Activated naive CD4-positive, alpha-beta T cell treated with anti-CD3 and anti-CD28 coated beads, Interleukin-2, amount 50 U/mL, for 24 hours (primary cell): Measurements from ENCODE around the gene LIN28B.

Source experiments
- H3K27ac Mint-ChIP-seq: one replicate; pipeline ENCODE4 v1.8.0; 2021; ENCODE audit warnings: mild to moderate bottlenecking, mixed read lengths
- H3K27me3 Mint-ChIP-seq: one replicate; pipeline ENCODE4 v1.8.0; 2021; ENCODE audit warnings: mixed read lengths
- H3K36me3 Mint-ChIP-seq: one replicate; pipeline ENCODE4 v1.8.0; 2021; ENCODE audit warnings: mixed read lengths
- H3K4me1 Mint-ChIP-seq: one replicate; pipeline ENCODE4 v1.8.0; 2021; ENCODE audit warnings: mixed read lengths
- H3K4me3 Mint-ChIP-seq: one replicate; pipeline ENCODE4 v1.8.0; 2021; ENCODE audit warnings: mild to moderate bottlenecking, mixed read lengths
- H3K9me3 Mint-ChIP-seq: one replicate; pipeline ENCODE4 v1.8.0; 2021; ENCODE audit warnings: mixed read lengths

Gene LIN28B

DNA sequence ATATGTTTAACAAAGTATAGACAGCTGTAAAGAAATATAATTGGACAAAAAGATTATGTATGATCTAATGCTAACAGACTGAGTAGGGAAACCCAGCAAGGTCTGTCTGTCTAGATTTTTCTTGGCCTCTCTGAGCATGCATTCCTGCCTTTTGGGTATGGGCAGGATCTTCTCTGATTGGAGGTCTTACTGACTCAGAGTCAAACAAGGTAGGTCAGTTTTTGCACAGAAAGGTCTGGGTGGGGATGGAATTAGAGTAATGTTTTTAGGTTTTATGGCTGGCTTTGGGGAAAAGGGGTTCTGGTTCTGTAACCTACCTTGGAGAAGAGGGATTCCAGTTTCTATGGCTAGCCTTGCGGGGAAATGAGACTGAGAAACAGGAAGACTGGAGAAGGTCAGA, 65.5 kb downstream of the LIN28B start:
- no peaks in the 10 kb centered on the region for H3K36me3 Mint-ChIP-seq
- no peak overlapping the region for H3K4me3 Mint-ChIP-seq
- no peaks in the 10 kb centered on the region for H3K9me3 Mint-ChIP-seq
- H3K27me3 Mint-ChIP-seq, result peaks cover 11% of the 10 kb centered on the region
- no peaks in the 10 kb centered on the region for H3K4me1 Mint-ChIP-seq
- no peak overlapping the region for H3K27ac Mint-ChIP-seq

- H3K4me1 Mint-ChIP-seq, result no peaks in the 10 kb centered on the region
- no peaks in the 10 kb centered on the region for H3K36me3 Mint-ChIP-seq
- H3K9me3 Mint-ChIP-seq, result no peaks in the 10 kb centered on the region
- no peak overlapping the region for H3K4me3 Mint-ChIP-seq
- no peak overlapping the region for H3K27ac Mint-ChIP-seq
- peaks cover 11% of the 10 kb centered on the region for H3K27me3 Mint-ChIP-seq
Observed at GRCh38 chr6:105024803-105025202, 67.9 kb downstream of the LIN28B start.

GRCh38 chr6:105028898-105029297, 72.0 kb downstream of the LIN28B start:
- Mint-ChIP-seq H3K4me3 (no peak overlapping the region), H3K36me3 (no peaks in the 10 kb centered on the region), H3K4me1 (no peaks in the 10 kb centered on the region), H3K9me3 (no peaks in the 10 kb centered on the region), H3K27me3 (peaks cover 2% of the 10 kb centered on the region), H3K27ac (no peak overlapping the region)

DNA sequence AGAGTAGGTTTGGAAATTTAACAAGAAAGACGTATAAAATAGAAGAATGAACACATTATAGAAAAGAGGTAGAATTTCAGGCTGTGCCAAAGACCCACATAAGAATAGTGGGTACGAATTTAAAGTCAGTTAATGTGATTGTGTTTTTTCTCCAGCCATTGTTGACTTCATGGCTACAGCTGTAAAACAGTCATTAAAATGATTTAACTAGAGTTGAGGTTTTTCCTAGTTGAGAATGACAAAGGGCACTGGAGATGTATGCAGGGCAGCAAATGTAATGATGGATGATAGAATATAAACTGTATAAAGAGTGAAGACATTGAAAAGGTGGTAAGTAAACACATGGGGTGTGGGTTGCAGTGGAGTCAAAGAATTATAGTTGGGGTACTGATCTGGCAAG, 72.7 kb downstream of the LIN28B start:
- Mint-ChIP-seq H3K27me3 (peaks cover 2% of the 10 kb centered on the region), H3K4me3 (no peak overlapping the region), H3K27ac (no peak overlapping the region), H3K4me1 (no peaks in the 10 kb centered on the region), H3K36me3 (no peaks in the 10 kb centered on the region), H3K9me3 (no peaks in the 10 kb centered on the region)

DNA sequence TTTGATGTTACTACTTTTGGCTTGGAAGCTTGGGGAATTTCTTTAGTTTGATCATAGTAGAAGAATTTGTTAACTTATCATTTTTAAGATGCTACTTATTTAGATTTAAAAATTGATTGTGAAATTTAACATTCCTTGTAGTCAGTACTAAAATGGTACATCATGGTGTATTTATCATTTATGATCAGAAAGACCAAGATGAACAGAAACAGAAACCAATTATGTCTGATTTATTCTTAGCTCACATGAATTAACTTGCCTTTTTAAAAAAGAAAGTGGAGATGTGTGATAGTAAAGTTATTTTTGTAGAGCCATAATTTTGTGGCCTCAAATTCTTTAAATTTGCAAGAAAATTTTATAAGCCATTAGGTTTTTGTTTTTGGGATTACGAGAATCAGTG, 77.6 kb downstream of the LIN28B start:
- Mint-ChIP-seq H3K4me3 (no peak overlapping the region), H3K27ac (no peak overlapping the region)

GRCh38 chr6:105035299-105035698, 78.4 kb downstream of the LIN28B start:
- Mint-ChIP-seq H3K4me3 (no peak overlapping the region), H3K4me1 (no peaks in the 10 kb centered on the region), H3K27ac (no peak overlapping the region), H3K36me3 (no peaks in the 10 kb centered on the region), H3K27me3 (peaks cover 8% of the 10 kb centered on the region), H3K9me3 (no peaks in the 10 kb centered on the region)

More for the DNA sequence above, 77.6 kb downstream of the LIN28B start:
- Mint-ChIP-seq H3K9me3 (no peaks in the 10 kb centered on the region), H3K27me3 (peaks cover 10% of the 10 kb centered on the region), H3K36me3 (no peaks in the 10 kb centered on the region), H3K4me1 (no peaks in the 10 kb centered on the region)

GRCh38 chr6:105036351-105036750, 79.4 kb downstream of the LIN28B start:
- peaks cover 11% of the 10 kb centered on the region for H3K27me3 Mint-ChIP-seq
- no peaks in the 10 kb centered on the region for H3K36me3 Mint-ChIP-seq
- H3K9me3 Mint-ChIP-seq, result no peaks in the 10 kb centered on the region
- no peak overlapping the region for H3K27ac Mint-ChIP-seq
- H3K4me3 Mint-ChIP-seq, result no peak overlapping the region
- H3K4me1 Mint-ChIP-seq, result no peaks in the 10 kb centered on the region

GRCh38 chr6:105038259-105038658, 81.4 kb downstream of the LIN28B start:
- no peak overlapping the region for H3K4me3 Mint-ChIP-seq
- H3K27ac Mint-ChIP-seq, result no peak overlapping the region
- H3K27me3 Mint-ChIP-seq, result peaks cover 12% of the 10 kb centered on the region
- H3K36me3 Mint-ChIP-seq, result no peaks in the 10 kb centered on the region
- H3K4me1 Mint-ChIP-seq, result no peaks in the 10 kb centered on the region
- H3K9me3 Mint-ChIP-seq, result no peaks in the 10 kb centered on the region

DNA sequence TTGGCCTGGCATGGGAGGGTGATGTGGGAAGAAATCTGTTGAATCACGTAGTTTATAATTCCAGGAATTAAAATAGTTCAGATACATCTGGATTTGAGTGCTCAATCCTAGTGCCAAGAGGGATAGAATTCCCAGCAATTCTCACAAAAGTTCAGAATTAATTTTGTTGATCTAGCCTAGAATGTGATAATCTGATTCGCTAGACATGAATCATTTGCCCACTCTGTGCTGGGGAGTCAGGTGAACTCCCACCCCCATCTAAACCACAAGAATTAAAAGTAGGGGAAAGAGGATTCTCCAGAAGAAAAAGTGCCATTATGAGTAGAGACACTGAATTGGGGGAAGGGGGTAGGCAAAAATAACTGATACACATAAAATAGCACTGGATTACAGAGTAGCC, 85.0 kb downstream of the LIN28B start:
- Mint-ChIP-seq H3K9me3 (no peaks in the 10 kb centered on the region), H3K27ac (no peak overlapping the region), H3K36me3 (no peaks in the 10 kb centered on the region), H3K4me3 (no peak overlapping the region), H3K27me3 (peaks cover 5% of the 10 kb centered on the region), H3K4me1 (no peaks in the 10 kb centered on the region)

GRCh38 chr6:105042648-105043047, 85.7 kb downstream of the LIN28B start:
- Mint-ChIP-seq H3K4me3 (no peak overlapping the region), H3K27me3 (peaks cover 4% of the 10 kb centered on the region), H3K27ac (no peak overlapping the region), H3K9me3 (no peaks in the 10 kb centered on the region), H3K36me3 (no peaks in the 10 kb centered on the region), H3K4me1 (no peaks in the 10 kb centered on the region)

GRCh38 chr6:105043979-105044378, 87.1 kb downstream of the LIN28B start:
- Mint-ChIP-seq H3K36me3 (no peaks in the 10 kb centered on the region), H3K27me3 (peaks cover 4% of the 10 kb centered on the region), H3K4me3 (no peak overlapping the region), H3K4me1 (no peaks in the 10 kb centered on the region), H3K27ac (no peak overlapping the region), H3K9me3 (no peaks in the 10 kb centered on the region)

DNA sequence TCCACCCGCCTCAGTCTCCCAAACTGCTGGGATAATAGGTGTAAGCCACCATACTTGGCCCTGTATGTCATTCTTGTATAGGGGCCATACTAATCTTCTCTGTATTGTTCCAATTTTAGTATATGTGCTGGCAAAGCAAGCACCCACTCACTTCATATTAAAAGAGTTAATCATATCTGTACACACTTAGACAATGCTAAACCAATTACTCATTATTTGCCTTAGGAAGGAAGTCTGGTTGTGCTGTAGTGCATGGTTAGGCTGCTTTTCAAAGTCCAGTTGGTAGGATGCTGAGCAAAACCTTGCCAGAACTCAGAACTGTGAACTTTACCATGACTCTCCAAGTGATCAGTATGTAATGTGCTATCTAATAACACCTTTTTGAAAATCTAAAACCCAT, 88.6 kb downstream of the LIN28B start:
- Mint-ChIP-seq H3K4me1 (no peaks in the 10 kb centered on the region), H3K36me3 (no peaks in the 10 kb centered on the region), H3K27ac (no peak overlapping the region), H3K27me3 (peaks cover 4% of the 10 kb centered on the region), H3K4me3 (no peak overlapping the region), H3K9me3 (no peaks in the 10 kb centered on the region)

DNA sequence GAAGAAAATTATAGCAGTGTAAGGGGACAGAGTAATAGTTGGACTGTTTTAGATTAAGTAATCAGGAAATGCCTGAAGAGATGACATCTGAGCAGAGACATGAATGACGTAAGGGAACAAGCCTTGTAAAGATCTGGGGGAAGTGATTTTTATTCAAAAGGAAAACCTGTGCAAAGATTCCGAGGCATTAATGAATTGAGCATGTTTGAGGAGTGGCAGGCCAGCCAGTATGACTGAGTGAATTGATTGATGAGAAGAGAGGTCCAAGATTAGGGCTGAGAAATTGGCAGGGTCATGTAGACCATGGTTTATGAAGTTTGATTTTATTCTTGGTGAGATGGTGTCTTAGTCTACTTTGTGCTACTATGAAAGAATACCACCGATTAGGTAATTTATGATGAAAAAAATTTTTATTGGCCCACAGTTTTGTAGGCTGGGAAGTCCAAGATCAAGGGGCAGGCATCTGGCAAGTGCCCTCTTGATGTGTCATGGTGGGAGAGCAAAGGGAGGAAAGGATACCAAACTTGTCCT, 95.1 kb downstream of the LIN28B start:
- H3K9me3 Mint-ChIP-seq, result peaks cover 18% of the 10 kb centered on the region
- no peak overlapping the region for H3K4me3 Mint-ChIP-seq
- no peaks in the 10 kb centered on the region for H3K36me3 Mint-ChIP-seq
- H3K27ac Mint-ChIP-seq, result no peak overlapping the region
- peaks cover 13% of the 10 kb centered on the region for H3K27me3 Mint-ChIP-seq
- H3K4me1 Mint-ChIP-seq, result no peaks in the 10 kb centered on the region

DNA sequence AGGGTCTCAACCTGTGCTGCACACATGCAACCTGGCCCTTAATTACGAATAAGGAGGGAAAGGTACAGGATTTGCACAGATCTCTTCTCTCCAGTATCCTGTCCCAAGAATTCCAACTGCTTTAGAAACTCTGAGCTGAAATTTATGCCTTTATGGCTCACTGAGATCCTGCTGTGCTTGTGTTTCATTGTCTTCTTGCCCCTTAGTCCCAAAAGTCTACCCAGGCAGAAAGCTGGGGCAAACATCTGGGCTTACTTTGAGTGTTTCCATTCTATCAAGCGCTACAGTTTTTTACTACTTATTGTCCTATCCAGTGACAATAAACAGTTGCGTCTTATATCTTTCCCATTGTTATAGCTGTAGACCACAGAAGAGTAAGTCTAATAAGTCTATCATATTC, 99.7 kb downstream of the LIN28B start:
- Mint-ChIP-seq H3K9me3 (peaks cover 18% of the 10 kb centered on the region), H3K4me3 (no peak overlapping the region), H3K4me1 (no peaks in the 10 kb centered on the region), H3K27me3 (peaks cover 22% of the 10 kb centered on the region), H3K27ac (no peak overlapping the region), H3K36me3 (no peaks in the 10 kb centered on the region)

DNA sequence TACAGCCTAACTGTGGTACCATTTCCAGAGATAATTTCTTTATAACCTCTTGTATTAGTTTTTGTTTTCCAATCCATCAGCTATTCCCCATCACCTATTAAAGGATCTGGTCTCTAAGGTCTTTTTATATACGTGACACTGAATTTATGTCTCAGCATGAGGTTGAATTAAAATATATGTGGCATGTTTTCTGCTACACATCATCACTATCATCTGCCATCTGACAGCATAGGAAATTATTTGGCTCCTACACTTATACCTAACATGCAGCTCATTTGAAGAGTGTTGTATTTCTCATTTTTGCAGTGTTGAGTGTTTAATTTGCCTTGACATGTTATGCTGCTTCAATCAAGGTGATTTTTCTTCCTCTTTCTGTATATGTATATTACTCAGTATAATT, 100.3 kb downstream of the LIN28B start:
- H3K27ac Mint-ChIP-seq, result no peak overlapping the region
- H3K36me3 Mint-ChIP-seq, result no peaks in the 10 kb centered on the region
- H3K4me3 Mint-ChIP-seq, result no peak overlapping the region
- peaks cover 25% of the 10 kb centered on the region for H3K27me3 Mint-ChIP-seq
- H3K4me1 Mint-ChIP-seq, result no peaks in the 10 kb centered on the region
- peaks cover 18% of the 10 kb centered on the region for H3K9me3 Mint-ChIP-seq

DNA sequence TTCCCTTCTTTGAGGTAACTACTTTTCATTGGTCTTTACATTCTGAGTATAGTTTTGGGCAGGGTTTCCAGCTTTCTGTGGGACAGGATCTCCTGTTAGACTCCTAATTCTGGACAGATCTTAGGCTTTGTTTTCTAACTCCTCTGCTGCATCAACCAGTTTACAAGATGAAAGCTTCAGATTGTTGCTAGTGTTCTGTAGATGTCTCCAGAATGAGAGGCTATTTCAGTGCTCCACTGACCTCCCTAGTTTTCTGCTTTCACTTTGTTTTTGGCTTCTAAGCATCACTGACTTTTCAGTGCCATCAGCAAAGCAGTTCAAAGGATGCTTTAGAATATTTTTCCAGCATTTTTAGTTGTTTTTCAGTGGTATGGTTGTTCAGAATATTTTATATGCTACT, 101.4 kb downstream of the LIN28B start:
- no peaks in the 10 kb centered on the region for H3K36me3 Mint-ChIP-seq
- H3K4me3 Mint-ChIP-seq, result no peak overlapping the region
- H3K27me3 Mint-ChIP-seq, result peaks cover 28% of the 10 kb centered on the region
- no peak overlapping the region for H3K27ac Mint-ChIP-seq
- peaks cover 18% of the 10 kb centered on the region for H3K9me3 Mint-ChIP-seq
- no peaks in the 10 kb centered on the region for H3K4me1 Mint-ChIP-seq

GRCh38 chr6:105058846-105059245, 101.9 kb downstream of the LIN28B start:
- Mint-ChIP-seq H3K4me3 (no peak overlapping the region), H3K27ac (no peak overlapping the region), H3K27me3 (peaks cover 29% of the 10 kb centered on the region), H3K36me3 (no peaks in the 10 kb centered on the region), H3K4me1 (no peaks in the 10 kb centered on the region), H3K9me3 (peaks cover 18% of the 10 kb centered on the region)
